HG03280 (cell line): ENCODE measurements around the gene C1QTNF1.
"Not testable (repeated sequence)": the region's sequence is repeated elsewhere in the genome, so short reads cannot be mapped to it uniquely, and the experiment has no call there.

Source experiments
- ATAC-seq: cut with Tn5 transposase; IDR thresholded peaks from one replicate; pipeline ENCODE4 v1.9.1; 2021; ENCODE audit warnings: mild to moderate bottlenecking, moderate library complexity; ENCODE audit not compliant: unreplicated experiment

The C1QTNF1 gene

DNA sequence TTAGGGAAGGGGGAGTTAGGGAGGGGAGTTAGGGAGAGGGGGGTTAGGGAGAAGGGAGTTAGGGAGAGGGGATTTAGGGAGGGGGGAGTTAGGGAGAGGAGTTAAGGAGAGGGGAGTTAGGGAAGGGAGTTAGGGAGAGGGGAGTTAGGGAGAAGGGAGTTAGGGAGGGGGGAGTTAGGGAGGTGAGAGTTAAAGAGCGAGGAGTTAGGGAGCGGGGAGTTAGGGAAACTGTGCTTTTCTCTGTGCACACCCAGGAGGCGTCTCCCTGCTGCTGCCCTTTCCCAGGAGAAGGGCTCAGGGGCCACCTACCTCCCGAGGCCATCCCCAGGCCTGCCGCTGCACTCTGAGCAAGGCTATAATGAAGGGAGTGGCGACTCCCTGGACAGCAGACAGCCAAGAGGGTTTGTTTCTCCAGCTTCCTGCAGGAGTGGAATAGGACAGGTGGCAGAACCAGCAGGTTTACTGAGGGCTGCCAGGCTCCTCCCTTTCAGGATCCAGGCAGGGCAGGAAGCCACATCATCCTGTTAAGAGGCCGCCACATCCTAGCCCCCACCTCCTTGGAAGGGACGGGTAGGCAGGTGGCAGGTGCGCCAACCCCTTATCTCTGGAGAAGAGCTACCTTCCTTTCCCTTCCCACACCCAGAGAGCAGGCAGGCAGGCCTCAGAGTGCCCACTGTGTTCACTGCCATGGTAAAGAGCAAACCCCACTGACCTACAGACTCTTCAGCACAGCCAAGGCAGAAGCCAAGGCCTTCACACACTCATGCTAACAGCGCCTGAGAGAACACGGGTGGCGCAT lies 18.7 kb upstream of the C1QTNF1 start:
- no peak for ATAC-seq

DNA sequence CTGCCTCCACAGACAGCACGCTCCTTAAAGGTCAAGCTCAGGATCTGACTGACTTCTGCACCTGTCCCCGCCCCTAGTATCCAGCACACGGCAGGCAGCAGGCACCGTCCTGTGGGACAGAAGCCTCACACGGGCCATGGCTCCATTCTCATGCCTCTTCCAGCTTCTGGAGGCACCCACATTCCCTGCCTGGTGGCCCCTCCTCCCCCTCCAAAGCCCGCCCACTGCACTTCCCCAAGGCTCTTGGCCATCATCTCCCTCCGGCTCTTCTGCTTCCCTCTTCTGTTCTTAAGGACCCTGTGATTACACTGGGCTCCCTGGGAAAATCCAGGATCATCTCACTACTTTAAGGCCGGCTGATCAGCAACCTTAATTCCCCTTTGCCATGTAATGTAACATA lies 17.9 kb upstream of the C1QTNF1 start:
- no peak for ATAC-seq

DNA sequence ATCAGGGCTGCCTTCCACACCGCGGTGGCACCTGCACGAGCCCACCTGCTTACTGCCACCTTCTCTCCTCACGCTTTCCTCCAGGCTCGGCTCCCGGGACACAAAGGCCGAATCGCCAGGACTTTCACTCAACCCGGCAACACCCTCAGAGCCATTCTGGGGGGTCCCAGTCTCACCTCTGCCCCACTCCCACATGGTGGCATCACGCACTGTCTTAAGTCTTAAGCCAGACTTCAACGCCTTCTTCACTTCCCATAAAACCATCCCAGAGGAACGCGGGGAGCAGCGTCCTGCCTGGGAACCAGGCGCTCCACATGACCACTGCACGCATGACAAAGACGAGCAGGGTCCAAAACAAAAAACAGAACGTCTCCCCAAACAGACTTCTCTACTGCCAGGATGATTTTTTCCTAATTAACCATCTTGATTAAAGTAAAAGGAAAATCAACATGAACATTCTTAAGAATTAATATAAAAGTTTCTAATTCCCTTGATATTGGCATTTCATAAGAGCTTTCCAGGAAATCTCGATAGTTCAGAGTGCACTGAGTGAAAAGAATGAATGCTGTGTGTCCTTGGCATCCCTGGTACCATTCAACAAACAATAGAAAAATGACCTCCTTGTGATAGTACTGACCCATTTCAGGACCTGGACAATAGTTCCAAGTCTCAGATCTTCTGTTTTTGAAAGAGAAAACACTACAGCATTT lies 17.0 kb upstream of the C1QTNF1 start:
- no peak for ATAC-seq

DNA sequence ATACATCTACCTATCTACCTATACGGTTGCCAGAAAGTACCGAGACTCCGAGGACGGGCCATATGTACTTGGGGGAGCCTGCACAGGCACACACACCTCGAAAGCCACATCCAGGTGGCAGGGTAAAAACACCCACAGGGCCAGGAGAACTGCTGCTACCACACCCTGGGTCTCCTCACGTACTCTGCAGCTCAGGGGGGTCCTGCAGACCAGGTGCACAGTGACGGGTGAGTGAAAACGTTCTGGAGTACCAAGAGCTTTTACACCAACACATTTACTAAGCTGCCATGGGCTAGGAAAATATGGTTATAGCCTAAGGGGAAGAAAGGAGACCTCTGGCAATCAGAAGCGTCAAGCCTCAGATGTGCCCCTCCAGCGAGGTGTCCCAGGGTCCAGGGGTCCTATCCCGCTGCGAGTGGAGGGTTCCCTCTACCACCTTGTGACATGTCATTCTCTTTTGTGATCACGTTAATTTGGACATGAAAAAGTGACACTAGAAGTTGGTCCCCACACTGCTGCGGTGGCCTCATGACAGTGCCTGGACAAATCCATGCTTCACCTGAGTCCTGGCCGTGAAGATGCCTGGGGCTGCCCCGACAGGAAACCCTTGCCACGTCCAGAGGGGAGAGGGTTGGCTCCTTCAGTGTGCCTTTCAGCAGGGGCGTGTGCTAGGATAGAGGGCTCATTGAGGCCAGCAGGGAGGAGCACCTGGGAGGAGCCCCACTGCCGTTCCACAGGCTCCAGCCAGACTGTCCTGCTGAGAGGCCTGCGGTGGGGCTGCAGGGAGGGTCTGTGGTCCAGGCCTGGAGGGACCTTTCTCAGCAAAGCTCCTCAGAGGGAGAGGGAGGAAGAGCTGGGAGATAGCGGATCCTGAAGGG lies 16.2 kb upstream of the C1QTNF1 start:
- no peak for ATAC-seq

DNA sequence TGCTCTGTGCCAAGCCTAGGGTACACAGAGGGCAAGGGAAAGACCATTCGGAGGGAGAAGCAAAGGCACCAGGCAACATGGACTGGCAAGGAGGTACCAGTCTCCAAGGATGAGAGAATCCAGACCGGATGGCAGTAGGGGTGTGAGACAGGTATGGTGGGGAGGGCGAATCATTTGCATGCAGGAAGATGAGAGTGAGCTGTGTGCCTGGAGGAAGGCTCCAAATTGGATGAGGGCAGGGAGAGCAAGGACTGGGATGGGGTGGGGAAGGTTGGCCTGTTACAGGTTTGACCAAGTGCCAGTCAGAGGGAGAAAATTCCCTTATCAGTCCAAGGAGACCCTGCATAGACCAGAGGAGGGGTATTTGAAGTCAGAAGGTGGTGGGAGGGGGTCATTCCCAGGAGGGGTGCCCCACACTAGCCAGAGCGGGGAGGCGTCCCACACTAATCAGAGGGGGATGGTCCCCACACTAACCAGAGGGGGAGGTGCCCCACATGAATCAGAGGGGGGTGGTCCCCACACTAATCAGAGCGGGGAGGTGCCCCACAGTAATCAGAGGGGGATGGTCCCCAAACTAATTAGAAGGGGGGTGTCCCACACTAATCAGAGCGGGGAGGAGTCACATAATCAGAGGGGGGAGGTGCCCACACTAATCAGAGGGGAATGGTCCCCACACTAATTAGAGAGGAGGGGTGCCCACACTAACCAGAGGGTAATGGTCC lies 15.1 kb upstream of the C1QTNF1 start:
- ATAC-seq: no peak

DNA sequence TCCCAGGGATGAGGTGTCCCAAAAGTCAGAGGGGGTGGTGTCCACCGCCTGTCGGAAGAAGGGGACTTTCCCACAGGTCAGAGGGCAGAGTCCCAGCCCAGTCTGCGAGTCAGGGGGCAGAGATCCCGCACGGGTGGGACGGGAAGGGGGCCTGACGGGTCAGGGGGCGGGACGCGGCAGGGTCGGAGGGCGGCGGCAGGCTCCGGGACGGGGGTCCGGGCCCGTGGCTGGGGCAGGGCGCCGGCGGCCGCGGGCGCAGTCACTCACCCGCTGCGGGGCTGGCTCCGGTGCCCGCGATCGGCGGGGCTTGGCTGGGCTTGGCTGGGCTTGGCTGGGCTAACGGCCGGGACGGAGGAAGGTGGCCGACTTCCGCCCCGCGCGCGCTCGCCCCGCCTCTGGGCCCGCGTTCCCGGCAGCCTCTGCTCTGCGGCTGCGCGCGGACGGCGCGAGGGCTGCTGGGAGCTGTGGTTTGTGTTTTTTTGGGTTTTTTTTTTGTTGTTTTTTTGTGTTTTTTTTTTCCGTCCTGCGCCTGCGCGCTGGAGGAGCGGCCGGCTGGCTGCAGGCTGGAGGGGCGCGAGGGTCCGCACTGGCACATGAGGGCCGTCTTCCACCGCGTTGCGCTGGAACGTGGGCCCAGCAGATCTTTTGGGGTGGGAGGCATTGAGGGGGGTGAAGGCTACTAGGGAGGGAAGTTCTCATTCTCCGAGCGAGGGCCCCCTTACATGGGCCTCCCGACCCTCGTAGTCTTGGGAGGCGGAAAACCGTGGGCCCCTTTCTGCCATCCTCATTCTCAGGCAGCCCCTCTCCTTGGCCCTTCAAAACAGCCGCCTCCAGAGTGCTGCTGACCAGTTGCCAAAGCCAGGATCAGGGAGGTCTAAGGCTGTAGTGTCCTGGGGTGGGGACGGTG lies 14.3 kb upstream of the C1QTNF1 start, which contains the start of gene CANT1:
CANT1 (minus strand) TSS at position 368 of the 907 bp plus-strand sequence. CDS start 12,142 bp downstream, outside the sequence.
- ATAC-seq: peak; percentile 96

DNA sequence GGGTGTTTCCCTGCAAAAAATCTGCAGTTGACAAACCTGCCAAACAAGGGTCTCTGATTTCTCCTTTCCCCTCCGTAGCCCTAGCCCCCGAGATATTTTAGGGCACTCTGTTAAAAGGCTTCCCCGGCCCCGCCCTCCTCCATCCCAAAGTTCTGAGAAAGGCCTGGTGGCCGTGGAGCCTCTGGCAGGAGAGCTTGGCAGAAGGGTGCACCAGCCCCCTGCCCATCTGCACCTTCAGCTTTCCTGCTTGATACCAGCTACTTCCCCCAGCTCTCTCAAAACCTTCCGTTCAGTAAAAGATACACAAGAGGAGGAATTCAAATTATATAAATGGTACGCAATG lies 13.7 kb upstream of the C1QTNF1 start:
- no peak for ATAC-seq

DNA sequence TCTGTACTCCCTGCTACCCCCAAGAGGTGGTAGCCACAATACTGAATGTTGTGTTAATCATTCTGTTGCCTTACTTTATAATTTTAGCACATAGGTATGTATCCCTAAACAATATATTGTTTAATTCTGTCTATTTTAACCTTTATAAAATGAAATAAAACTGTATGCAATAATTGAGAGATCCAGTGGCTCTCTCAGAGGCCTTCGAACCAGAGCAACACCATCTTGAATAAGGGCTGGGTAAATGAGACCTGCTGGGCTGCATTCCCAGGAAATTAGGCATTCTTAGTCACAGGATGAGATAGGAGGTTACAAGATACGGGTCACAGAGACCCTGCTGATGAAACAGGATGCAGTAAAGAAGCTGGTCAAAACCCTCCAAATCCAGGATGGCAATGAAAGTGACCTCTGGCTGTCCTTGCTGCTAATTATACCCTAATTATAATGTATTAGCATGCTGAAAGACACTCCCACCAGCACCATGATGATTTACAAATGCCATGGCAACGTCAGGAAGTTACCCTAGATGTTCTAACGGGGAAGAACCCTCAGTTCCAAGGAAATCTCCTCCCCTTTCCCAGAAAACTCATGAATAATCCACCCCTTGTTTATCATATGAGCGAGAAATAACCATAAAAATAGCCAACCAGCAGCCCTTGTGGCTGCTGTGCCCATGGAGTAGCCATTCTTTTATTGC lies 12.4 kb upstream of the C1QTNF1 start:
- ATAC-seq: no peak

DNA sequence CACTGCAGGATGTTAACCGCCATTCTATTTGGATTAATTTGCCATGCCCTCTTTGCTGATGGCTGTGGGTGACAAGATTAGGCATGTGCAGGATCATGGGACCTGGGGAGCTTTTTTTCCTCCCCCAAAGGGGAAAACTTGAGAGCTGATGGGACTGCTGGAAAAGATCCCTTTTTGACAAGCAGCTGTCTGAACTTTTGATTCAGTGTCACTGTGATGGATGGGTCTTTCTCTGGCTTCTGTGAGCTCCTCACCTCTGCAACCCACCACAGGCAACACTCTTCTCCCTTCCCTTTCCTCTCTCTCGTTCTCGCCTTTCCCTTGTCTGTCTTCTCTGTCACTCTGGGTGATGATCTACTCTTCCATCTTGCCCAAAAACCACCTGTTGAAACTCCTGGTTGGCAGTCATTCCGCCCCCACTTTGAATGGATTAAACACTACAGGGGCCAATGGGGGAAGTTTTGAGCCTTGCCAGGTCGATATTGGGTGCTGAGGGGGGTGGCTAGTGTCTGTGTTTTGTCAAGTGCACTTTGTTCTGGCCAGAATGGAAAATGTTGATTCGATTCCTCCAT lies 11.3 kb upstream of the C1QTNF1 start:
- no peak for ATAC-seq

DNA sequence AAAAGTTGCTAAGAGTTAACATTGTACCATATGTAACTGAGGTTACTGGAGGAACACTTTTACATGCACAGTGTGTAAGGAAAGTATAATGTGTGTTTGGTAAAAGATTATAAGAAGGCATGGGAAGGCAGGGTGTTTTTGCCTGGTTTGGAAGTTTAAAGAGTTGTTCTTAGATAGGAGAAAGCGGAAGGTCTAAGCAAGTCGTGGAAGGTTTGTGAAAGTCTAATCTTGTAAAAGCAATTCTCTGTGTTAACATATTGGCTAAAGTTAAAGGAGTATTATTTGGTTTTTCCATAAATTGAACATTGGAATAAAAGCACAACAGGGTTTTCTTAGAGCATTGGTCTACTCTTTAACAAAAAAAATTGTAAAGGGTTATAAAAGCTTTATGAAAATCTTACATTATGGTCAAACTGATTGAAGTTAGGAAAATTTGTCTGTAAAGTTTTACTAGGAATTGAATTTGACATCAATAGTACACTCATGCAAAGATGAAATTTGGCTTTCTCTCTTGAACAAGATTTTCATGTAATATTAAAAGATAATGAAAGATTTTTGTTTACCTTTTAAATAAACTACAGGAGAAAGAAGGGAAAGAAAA lies 9.7 kb upstream of the C1QTNF1 start:
- ATAC-seq: no peak

DNA sequence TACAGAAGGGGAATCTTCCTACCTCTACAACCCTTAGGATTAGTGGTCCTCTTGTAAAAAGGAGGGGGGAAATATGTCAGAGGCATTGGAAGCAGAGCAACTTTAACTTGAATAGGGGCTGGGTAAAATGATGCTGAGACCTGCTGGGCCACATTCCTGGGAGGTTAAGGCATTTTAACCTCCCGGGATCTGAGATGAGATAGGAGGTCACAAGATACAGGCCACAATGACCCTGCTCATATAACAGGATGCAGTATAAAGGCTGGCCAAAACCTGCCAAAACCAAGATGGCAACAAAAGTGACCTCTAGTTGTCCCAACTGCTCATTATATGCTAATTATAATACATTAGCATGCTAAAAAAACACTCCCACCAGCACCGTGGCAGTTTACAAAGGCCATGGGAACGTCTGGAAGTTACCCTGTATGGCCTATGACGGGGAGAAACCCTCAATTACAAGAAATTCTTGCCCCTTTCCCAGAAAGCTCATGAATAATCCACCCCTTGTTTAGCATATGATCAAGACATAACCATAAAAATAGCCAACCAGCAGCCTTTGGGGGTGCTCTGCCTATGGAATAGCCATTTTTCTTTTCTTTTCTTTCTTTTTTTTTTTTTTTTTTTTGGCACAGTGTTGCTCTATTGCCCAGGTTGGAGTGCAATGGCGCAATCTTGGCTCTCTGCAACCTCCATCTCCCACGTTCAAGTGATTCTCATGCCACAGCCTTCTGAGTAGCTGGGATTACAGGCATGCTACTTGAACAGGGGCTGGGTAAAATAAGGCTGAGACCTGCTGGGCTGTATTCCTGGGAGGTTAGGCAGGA lies 6.2 kb upstream of the C1QTNF1 start:
- ATAC-seq: no peak

DNA sequence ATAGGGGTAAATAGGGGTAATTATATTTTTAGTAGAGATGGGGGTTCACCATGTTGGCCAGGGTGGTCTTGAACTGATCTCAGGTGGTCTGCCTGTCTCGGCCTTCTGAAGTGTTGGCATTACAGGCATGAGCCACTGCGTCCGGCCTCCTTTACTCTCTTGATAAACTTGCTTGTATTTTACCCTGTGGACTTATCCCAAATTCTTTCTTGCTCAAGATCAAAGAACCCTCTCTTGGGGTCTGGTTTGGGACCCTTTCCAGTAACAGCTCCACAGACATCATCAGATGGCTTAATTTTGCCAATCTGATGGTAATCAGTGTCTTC lies 5.6 kb upstream of the C1QTNF1 start:
- ATAC-seq: no peak

DNA sequence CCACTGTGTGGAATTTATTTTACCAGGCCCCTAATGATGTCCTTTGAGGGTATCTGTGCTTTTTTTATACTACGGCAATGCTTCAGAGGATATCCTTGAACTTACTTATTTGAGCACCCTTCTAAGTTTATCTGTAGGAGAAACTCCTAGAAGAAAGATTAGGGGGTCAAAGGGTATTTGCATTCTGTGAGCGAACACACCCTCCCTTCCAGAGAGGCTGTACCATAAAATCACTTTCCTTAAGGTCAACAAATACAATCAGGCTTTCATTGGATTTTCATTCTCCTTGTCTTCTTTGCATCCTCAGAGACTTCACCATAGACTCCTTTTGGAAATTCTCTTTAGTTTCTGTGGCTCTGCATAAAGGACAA lies 4.7 kb upstream of the C1QTNF1 start:
- no peak for ATAC-seq

DNA sequence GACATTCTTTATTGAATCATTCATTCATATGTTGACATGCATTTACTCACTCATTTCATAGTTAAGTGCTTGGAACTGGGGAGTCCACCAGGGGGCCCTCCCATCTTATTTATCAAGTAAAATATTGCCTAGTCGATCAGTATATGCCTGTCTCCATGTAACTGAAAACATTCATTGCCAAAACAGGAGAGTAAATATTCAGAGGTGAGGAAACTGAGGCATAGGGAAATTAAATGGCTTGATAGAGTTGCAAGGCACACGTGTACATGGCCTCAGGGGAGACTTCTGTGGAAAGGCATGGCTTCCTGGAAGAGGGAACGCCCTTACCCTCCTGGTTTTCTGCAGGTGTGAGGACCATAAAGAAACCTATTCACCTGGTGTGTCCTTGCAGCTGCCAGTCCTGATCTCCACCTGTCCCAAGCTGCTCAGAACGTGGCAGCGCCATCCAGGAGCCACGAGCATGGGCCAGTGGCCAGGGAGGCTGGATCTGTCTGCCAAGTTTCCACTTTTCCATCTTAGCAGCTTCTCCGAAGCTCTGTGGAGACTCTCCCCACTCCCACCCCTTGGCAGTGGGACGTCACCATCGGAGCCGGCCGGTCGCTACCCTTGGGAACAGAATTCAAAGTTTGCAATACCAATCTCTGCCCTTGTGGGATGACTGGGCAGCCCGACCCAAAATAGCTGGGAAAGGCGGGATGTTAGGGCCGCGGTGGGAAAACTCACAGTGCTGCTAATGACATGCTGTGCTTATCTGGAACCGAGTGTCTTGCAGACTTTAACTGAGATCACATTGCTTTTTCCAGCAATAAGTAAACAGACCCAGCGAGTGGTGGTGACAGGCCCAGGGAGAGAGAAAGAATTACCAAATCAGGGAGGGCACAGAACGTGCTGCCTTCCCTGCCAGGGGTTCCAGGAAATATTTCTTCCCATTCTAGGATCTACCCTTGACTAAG lies 4.1 kb upstream of the C1QTNF1 start:
- no peak for ATAC-seq

DNA sequence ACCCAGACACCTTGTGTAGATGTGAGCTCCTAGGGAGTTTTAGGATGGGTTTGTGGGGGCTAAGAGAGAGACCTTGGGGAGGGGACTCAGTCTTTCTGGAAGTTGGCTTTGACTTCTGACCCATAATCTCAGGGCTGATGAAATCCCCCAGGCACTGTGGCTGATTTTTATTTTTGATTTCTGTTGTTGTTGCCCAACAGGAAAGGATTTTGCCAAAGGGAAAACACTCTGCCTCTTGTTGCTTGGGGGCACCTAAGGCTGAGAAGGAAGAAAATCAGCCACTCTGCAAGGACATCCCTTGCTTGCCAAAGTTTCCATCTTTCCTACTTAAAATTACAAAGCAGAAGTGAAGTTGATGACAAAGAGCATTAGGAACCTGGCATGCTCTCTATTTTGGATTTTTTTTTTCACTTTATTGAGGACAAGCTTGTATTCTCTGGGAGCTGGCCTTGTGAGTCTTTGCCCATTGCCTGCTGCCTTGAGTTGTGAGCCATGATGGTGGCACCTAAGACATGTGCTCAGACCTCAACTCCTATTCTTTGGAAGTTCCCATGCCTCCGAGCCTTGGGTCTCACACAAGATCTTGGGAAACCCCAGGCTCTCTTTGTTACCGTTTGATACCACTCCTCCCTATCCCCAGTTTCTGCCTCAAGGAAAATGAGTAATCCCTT lies 3.2 kb upstream of the C1QTNF1 start:
- no peak for ATAC-seq

DNA sequence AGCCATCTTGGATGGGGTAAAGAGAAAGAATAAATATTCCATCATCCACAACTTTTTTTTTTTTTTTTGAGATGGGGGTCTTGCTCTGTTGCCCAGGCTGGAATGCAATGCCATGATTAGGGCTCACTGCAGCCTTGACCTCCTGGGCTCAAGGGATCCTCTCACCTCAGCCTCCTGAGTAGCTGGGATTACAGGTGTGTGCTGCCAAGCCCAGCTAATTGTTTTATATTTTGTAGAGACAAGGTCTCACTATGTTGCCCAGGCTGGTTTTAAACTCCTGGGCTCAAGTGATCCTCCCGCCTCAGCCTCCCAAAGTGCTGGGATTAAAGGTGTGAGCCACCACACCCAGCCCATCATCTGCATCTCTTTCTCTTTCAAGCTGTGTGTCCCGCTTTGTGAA lies 2.0 kb upstream of the C1QTNF1 start:
- ATAC-seq: not testable (repeated sequence)
